H1 (cell line): ENCODE measurements around the gene KCNJ4. TPM values are rescaled to one million over a fixed set of nuclear protein-coding genes. Genes with fewer than 3 reads are reported as not detected.
A peak's percentile ranks its signal among the peaks of the same experiment; 100 is the strongest.

ENCODE experiments used
- CTCF ChIA-PET: fragments of 300-600 bp; sonication (Branson Sonifier 250); formaldehyde crosslinking; loops from one replicate; lab custom pipeline; 2021; ENCODE audit not compliant: partially characterized antibody; lab: Charles Lee
- POLR2A ChIA-PET: fragments of 300-600 bp; sonication (Branson Sonifier 250); formaldehyde crosslinking; loops from one replicate; lab custom pipeline; 2021; ENCODE audit warnings: inconsistent platforms; ENCODE audit not compliant: partially characterized antibody; lab: Charles Lee
- DNase-seq, 2 experiments: peaks; one replicate each; pipeline versions ENCODE4 v3.0.0 to v3.0.0-alpha.2; 2010 to 2022; ENCODE audit warnings: low spot score in 2 of 2, low read depth in 1 of 2, mixed read lengths in 1 of 2
- FAIRE-seq: peaks from 2 replicates; lab custom pipeline; 2011; peaks lifted over from hg19 to GRCh38; lab: Jason Lieb, UNC
- H2AFZ ChIP-seq: 2 replicates; pipeline ENCODE4 v1.8.1; 2012; ENCODE audit warnings: low read length, inconsistent platforms
- H2AK5ac ChIP-seq: 2 replicates; pipeline ENCODE4 v1.6.1; 2013; ENCODE audit warnings: low read depth, low read length
- H2BK120ac ChIP-seq: replicated peaks from 2 replicates; pipeline ENCODE3; 2013; ENCODE audit warnings: low read depth, low read length, inconsistent platforms
- H2BK12ac ChIP-seq: 2 replicates; pipeline ENCODE4 v1.6.1; 2013; ENCODE audit warnings: low read depth, low read length
- H2BK15ac ChIP-seq: 2 replicates; pipeline ENCODE4 v1.6.1; 2013; ENCODE audit warnings: low read length
- H2BK20ac ChIP-seq: 2 replicates; pipeline ENCODE4 v1.6.1; 2013; ENCODE audit warnings: low read length
- H2BK5ac ChIP-seq: 2 replicates; pipeline ENCODE4 v1.6.1; 2013; ENCODE audit warnings: low read depth, low read length
- H3K14ac ChIP-seq: 2 replicates; pipeline ENCODE4 v1.6.1; 2013; ENCODE audit warnings: inconsistent platforms; ENCODE audit not compliant: insufficient read length
- H3K18ac ChIP-seq: 2 replicates; pipeline ENCODE4 v1.6.1; 2013; ENCODE audit warnings: low read length; ENCODE audit errors: extremely low read depth
- H3K23ac ChIP-seq: 2 replicates; pipeline ENCODE4 v1.6.1; 2013; ENCODE audit warnings: inconsistent platforms; ENCODE audit not compliant: insufficient read length
- H3K23me2 ChIP-seq: 2 replicates; pipeline ENCODE4 v1.6.1; 2013; ENCODE audit warnings: low read depth, low read length
- H3K27ac ChIP-seq: 2 replicates; pipeline ENCODE4 v1.6.1; 2011; ENCODE audit warnings: low read depth, low read length, inconsistent platforms
- H3K27me3 ChIP-seq, 4 experiments: replicated peaks in 1 of 4; 1 replicate in 1 of 4; 2 replicates in 3 of 4; pipeline versions ENCODE4 v1.6.1 to v1.8.1; 2011 to 2013; ENCODE audit warnings: low read length in 3 of 4, mild to moderate bottlenecking in 3 of 4, inconsistent platforms in 2 of 4, mixed read lengths in 2 of 4, moderate library complexity in 1 of 4; ENCODE audit not compliant: control insufficient read depth in 3 of 4, insufficient read depth in 3 of 4; ENCODE audit errors: extremely low read depth in 1 of 4
- H3K36me3 ChIP-seq, 4 experiments: 2 replicates each; pipeline versions ENCODE4 v1.6.1 to v1.8.1; 2011 to 2013; ENCODE audit warnings: mild to moderate bottlenecking in 4 of 4, low read length in 3 of 4, moderate library complexity in 2 of 4, control low read depth in 1 of 4, inconsistent platforms in 1 of 4; ENCODE audit not compliant: insufficient read depth in 4 of 4, control insufficient read depth in 2 of 4
- H3K4ac ChIP-seq: replicated peaks from 2 replicates; pipeline ENCODE3; 2013; ENCODE audit warnings: low read length, low read depth, mixed read lengths, inconsistent platforms; ENCODE audit not compliant: insufficient read length
- H3K4me1 ChIP-seq, 4 experiments: replicated peaks in 1 of 4; 1 replicate in 1 of 4; 2 replicates in 3 of 4; pipeline versions ENCODE4 v1.6.1 to v1.8.1; 2011 to 2013; ENCODE audit warnings: low read length in 3 of 4, inconsistent platforms in 2 of 4, mixed read lengths in 1 of 4; ENCODE audit not compliant: insufficient read depth in 4 of 4, control insufficient read depth in 3 of 4
- H3K4me2 ChIP-seq, 2 experiments: 2 replicates each; pipeline versions ENCODE4 v1.6.1 to v1.8.1; 2011 to 2013; ENCODE audit warnings: low read depth in 2 of 2, low read length in 2 of 2, control low read depth in 1 of 2, inconsistent platforms in 1 of 2, mild to moderate bottlenecking in 1 of 2; ENCODE audit not compliant: insufficient read depth in 1 of 2
- H3K4me3 ChIP-seq, 4 experiments: fragments of 200-600, 300-600 bp in 1 of 4; sonication (generic), shearing (Covaris generic), sonication (Bioruptor Twin) in 1 of 4; 2 replicates each; pipeline versions ENCODE4 v1.5.1 to v1.8.1; 2011 to 2016; ENCODE audit warnings: low read length in 4 of 4, low read depth in 3 of 4, control low read depth in 2 of 4, inconsistent platforms in 2 of 4, mild to moderate bottlenecking in 2 of 4, mixed read lengths in 1 of 4, moderate library complexity in 1 of 4; ENCODE audit not compliant: insufficient read depth in 2 of 4; ENCODE audit errors: extremely low read depth in 1 of 4
- H3K56ac ChIP-seq: replicated peaks from 2 replicates; pipeline ENCODE3; 2013; ENCODE audit warnings: low read depth, mild to moderate bottlenecking, mixed read lengths, low read length, inconsistent platforms; ENCODE audit not compliant: insufficient read length
- H3K79me1 ChIP-seq: 2 replicates; pipeline ENCODE4 v1.6.1; 2013; ENCODE audit warnings: low read depth, low read length, control low read depth
- H3K79me2 ChIP-seq, 2 experiments: 2 replicates each; pipeline versions ENCODE4 v1.6.1 to v1.8.1; 2012 to 2013; ENCODE audit warnings: low read length in 2 of 2, mild to moderate bottlenecking in 2 of 2, inconsistent platforms in 1 of 2; ENCODE audit not compliant: insufficient read depth in 2 of 2, control insufficient read depth in 1 of 2
- H3K9ac ChIP-seq, 4 experiments: replicated peaks in 1 of 4; 1 replicate in 1 of 4; 2 replicates in 3 of 4; pipeline versions ENCODE4 v1.6.1 to v1.8.1; 2011 to 2013; ENCODE audit warnings: low read depth in 3 of 4, low read length in 3 of 4, control low read depth in 2 of 4, mild to moderate bottlenecking in 2 of 4, moderate library complexity in 2 of 4, inconsistent platforms in 1 of 4; ENCODE audit errors: extremely low read depth in 1 of 4
- H3K9me3 ChIP-seq, 2 experiments: 2 replicates each; pipeline versions ENCODE4 v1.6.1 to v1.8.1; 2012 to 2013; ENCODE audit warnings: mild to moderate bottlenecking in 2 of 2, moderate library complexity in 2 of 2, control low read depth in 1 of 2, inconsistent platforms in 1 of 2, low read depth in 1 of 2, low read length in 1 of 2, mixed read lengths in 1 of 2; ENCODE audit not compliant: insufficient read depth in 2 of 2
- H4K20me1 ChIP-seq, 2 experiments: replicated peaks in 1 of 2; 2 replicates each; pipeline versions ENCODE3 to v1.8.1; 2011 to 2013; ENCODE audit warnings: inconsistent platforms in 2 of 2, low read length in 2 of 2, mild to moderate bottlenecking in 1 of 2; ENCODE audit not compliant: insufficient read depth in 2 of 2, control insufficient read depth in 1 of 2
- H4K5ac ChIP-seq: 2 replicates; pipeline ENCODE4 v1.6.1; 2013; ENCODE audit warnings: low read length, low read depth, mixed read lengths, inconsistent platforms; ENCODE audit not compliant: insufficient read length
- H4K8ac ChIP-seq: 2 replicates; pipeline ENCODE4 v1.8.0; 2013; ENCODE audit warnings: mild to moderate bottlenecking, moderate library complexity, low read length, inconsistent platforms; ENCODE audit not compliant: insufficient read depth; ENCODE audit errors: extremely low read depth
- H4K91ac ChIP-seq: replicated peaks from 2 replicates; pipeline ENCODE3; 2013; ENCODE audit warnings: low read length, mixed read lengths, inconsistent platforms; ENCODE audit not compliant: insufficient read length
- ATF2 ChIP-seq: IDR thresholded peaks from 2 replicates; pipeline ENCODE4 v1.6.1; 2012; ENCODE audit warnings: low read length, inconsistent platforms
- ATF3 ChIP-seq: IDR thresholded peaks from 2 replicates; pipeline ENCODE4 v1.6.1; 2011; ENCODE audit warnings: low read depth, mild to moderate bottlenecking, low read length; ENCODE audit not compliant: insufficient read depth
- BRCA1 ChIP-seq: IDR thresholded peaks from 2 replicates; pipeline ENCODE4 v1.6.1; 2012; ENCODE audit warnings: low read depth, low read length, improper control_type of control experiment
- HDAC6 ChIP-seq: IDR thresholded peaks from one replicate; pipeline ENCODE4 v1.7.1; 2012; ENCODE audit warnings: low read depth, mild to moderate bottlenecking, inconsistent platforms, low read length, moderate library complexity
- MAFK ChIP-seq: IDR thresholded peaks from 2 replicates; pipeline ENCODE4 v1.6.1; 2012; ENCODE audit warnings: low read depth, mild to moderate bottlenecking, improper control_type of control experiment, low read length
- POU5F1 ChIP-seq: IDR thresholded peaks from 2 replicates; pipeline ENCODE4 v1.6.1; 2011; ENCODE audit warnings: low read depth, mild to moderate bottlenecking, low read length, moderate library complexity
- RNF2 ChIP-seq: fragments of 200-900, 300-1000 bp; sonication (generic); IDR thresholded peaks from 2 replicates; pipeline ENCODE4 v1.7.1; 2016; ENCODE audit warnings: borderline replicate concordance, low read depth, mild to moderate bottlenecking, antibody characterized with exemption, low read length; ENCODE audit not compliant: poor library complexity, severe bottlenecking; ENCODE audit errors: missing control alignments
- WGBS, 2 experiments: shearing (Covaris generic) in 1 of 2; methylation state at CpG; one replicate each; pipeline versions ENCODE4 v1.1.6 to v1.1.7; 2013 to 2015; ENCODE audit warnings: low lambda C conversion rate in 2 of 2, mixed read lengths in 2 of 2, inconsistent platforms in 1 of 2, low coverage in 1 of 2, missing lambda C conversion rate in 1 of 2; ENCODE audit not compliant: insufficient replicate concordance in 2 of 2, insufficient coverage in 1 of 2, insufficient read length in 1 of 2; ENCODE audit errors: extremely low coverage in 1 of 2, missing lambda C conversion rate in 1 of 2; 5-methylcytosine and 5-hydroxymethylcytosine counted together
- polyA plus RNA-seq, 7 experiments: library from polyadenylated mRNA; depleted of rRNA in 3 of 7; stranded (reverse) in 5 of 7; unstranded in 2 of 7; fragments of >200 nt in 5 of 7; fragments of 200-250 nt in 2 of 7; gene quantifications; 1 replicate in 5 of 7; 2 replicates in 1 of 7; 4 replicates in 1 of 7; pipeline versions ENCODE4 v1.2.1 to v1.2.3, GENCODE V29; 2011 to 2013; ENCODE audit warnings: missing spikeins in 2 of 7, mixed read lengths in 2 of 7
- total RNA-seq: library from RNA; stranded (reverse); fragmentation: NEBNext Ultra II Directional; extraction: Animal tissue kit (Norgen Biotek cat#: 25700); gene quantifications from 2 replicates; pipeline ENCODE4 v1.2.1, GENCODE V29; 2021

KCNJ4 gene
- total and polyA plus RNA-seq, 2 of the 8 experiments (the other 6 are each of a cell fraction or from before 2014, with no cell fraction given), result 1.4 to 2.2 TPM

- Histone ChIP-seq H3K27me3 (no peaks in the 10 kb centered on the region), H3K9ac (no peak overlapping the region), H2BK12ac (no peak overlapping the region), H3K36me3 (no peaks in the 10 kb centered on the region), H2AFZ (no peak overlapping the region), H3K56ac (no peak overlapping the region), H4K5ac (no peak overlapping the region), H3K23ac (no peak overlapping the region), H3K4me3 (no peak overlapping the region), H4K20me1 (no peaks in the 10 kb centered on the region), H3K79me2 (no peaks in the 10 kb centered on the region), H3K79me1 (no peaks in the 10 kb centered on the region), H4K91ac (no peak overlapping the region), H2BK20ac (no peak overlapping the region), H2BK15ac (no peak overlapping the region), H3K4me2 (no peak overlapping the region), H2BK120ac (no peak overlapping the region), H3K27ac (no peak overlapping the region), H2AK5ac (no peak overlapping the region), H3K4ac (no peak overlapping the region), H3K9me3 (no peaks in the 10 kb centered on the region), H3K14ac (no peak overlapping the region), H4K8ac (peak overlapping the region; percentile 79), H3K23me2 (no peaks in the 10 kb centered on the region), H3K4me1 (peaks cover 0 to 11% (median 7%) of the 10 kb centered on the region in 4 experiments; a peak in 5 of 7 replicates), H2BK5ac (no peak overlapping the region), H3K18ac (no peak overlapping the region)
- POLR2A ChIA-PET, result no interaction called here
- TF ChIP-seq RNF2, result no peak
- no peak for TF ChIP-seq POU5F1
- no peak for TF ChIP-seq ATF2
- no peak for TF ChIP-seq HDAC6
- TF ChIP-seq BRCA1, result no peak
- no peak for TF ChIP-seq ATF3
- no peak for TF ChIP-seq MAFK
- no peak for DNase-seq
- WGBS, 2 experiments, result 92% methylated on average over 6 of the region's 6 CpGs; no CpG with 5 or more reads in 1 of the 2 experiments
- CTCF ChIA-PET, result interaction anchor here (5.5 kb wide), 1 partner anchor 9 kb away, joined by 49 read pairs; no protein-coding TSS in a partner anchor
- no peak for FAIRE-seq
These were observed 50.6 kb downstream of the KCNJ4 start for GRCh38 chr22:38404419-38404818.
